SK-N-SH treated with all-trans-retinoic acid at 6 μM for 48 hours (cell line): Measurements from ENCODE around the gene TRAPPC3.

Experiments used
- ARNTL ChIP-seq: fragments of 450-650 bp; formaldehyde crosslinking; IDR thresholded peaks from 2 replicates; pipeline ENCODE4 v1.5.0; 2020; ENCODE audit warnings: low read depth, mild to moderate bottlenecking, moderate library complexity, borderline replicate concordance
- BACH2 ChIP-seq: fragments of 250-450 bp; sonication (Bioruptor Pico); IDR thresholded peaks from 2 replicates; pipeline ENCODE4 v1.9.0; 2021; ENCODE audit warnings: mild to moderate bottlenecking, borderline replicate concordance
- CREB5 ChIP-seq: fragments of 250-450 bp; sonication (Bioruptor Pico); IDR thresholded peaks from 2 replicates; pipeline ENCODE4 v1.5.1; 2020; ENCODE audit warnings: low read depth, mild to moderate bottlenecking, moderate library complexity
- ESRRG ChIP-seq: fragments of 250-450 bp; sonication (Bioruptor Pico); IDR thresholded peaks from 2 replicates; pipeline ENCODE4 v1.6.1; 2021; ENCODE audit warnings: mild to moderate bottlenecking
- RARB ChIP-seq: fragments of 250-450 bp; sonication (Bioruptor Pico); IDR thresholded peaks from 2 replicates; pipeline ENCODE4 v1.8.0; 2021; ENCODE audit warnings: mild to moderate bottlenecking, moderate library complexity
- TOX ChIP-seq: fragments of 250-450 bp; sonication (Bioruptor Pico); IDR thresholded peaks from 2 replicates; pipeline ENCODE4 v1.8.0; 2021; ENCODE audit warnings: mild to moderate bottlenecking, moderate library complexity, borderline replicate concordance
- ZFP3 ChIP-seq: fragments of 250-450 bp; sonication (Bioruptor Pico); IDR thresholded peaks from 2 replicates; pipeline ENCODE4 v1.5.0; 2020; ENCODE audit warnings: mild to moderate bottlenecking, moderate library complexity
- ZFP30 ChIP-seq: fragments of 450-650 bp; formaldehyde crosslinking; IDR thresholded peaks from 2 replicates; pipeline ENCODE4 v1.5.0; 2022; ENCODE audit warnings: mild to moderate bottlenecking, moderate library complexity
- ZNF565 ChIP-seq: fragments of 450-650 bp; formaldehyde crosslinking; conservative IDR thresholded peaks from 2 replicates; pipeline ENCODE4 v1.5.0; 2020; ENCODE audit warnings: low read depth, mild to moderate bottlenecking, moderate library complexity
- ZNF8 ChIP-seq: fragments of 450-650 bp; formaldehyde crosslinking; IDR thresholded peaks from 2 replicates; pipeline ENCODE4 v1.5.0; 2020; ENCODE audit warnings: mild to moderate bottlenecking, moderate library complexity
- TF ChIP-seq, protein P1 (sequence below): fragments of 250-450 bp; sonication (Bioruptor Pico); IDR thresholded peaks from 2 replicates; pipeline ENCODE4 v1.8.0; 2020; ENCODE audit warnings: mild to moderate bottlenecking, moderate library complexity, borderline replicate concordance
- TF ChIP-seq, protein P2 (sequence below): fragments of 250-450 bp; sonication (Bioruptor Pico); IDR thresholded peaks from 2 replicates; pipeline ENCODE4 v1.5.0; 2020; ENCODE audit warnings: mild to moderate bottlenecking, moderate library complexity
- TF ChIP-seq, protein P3 (sequence below): fragments of 250-450 bp; sonication (Bioruptor Pico); IDR thresholded peaks from 2 replicates; pipeline ENCODE4 v1.8.0; 2021; ENCODE audit warnings: low read depth, mild to moderate bottlenecking, moderate library complexity, borderline replicate concordance

GRCh38 chr1:36095760-36096405 is 53.4 kb downstream of the TRAPPC3 start:
- TF ChIP-seq TOX (no peak), ZFP30 (no peak), ESRRG (no peak), RARB (CRISPR knock-in tag) (no peak), CREB5 (no peak), BACH2 (no peak), ZNF565 (no peak), ZNF8 (no peak), ZFP3 (CRISPR knock-in tag) (no peak), ARNTL (CRISPR knock-in tag) (no peak)
- TF ChIP-seq, protein P1, sequence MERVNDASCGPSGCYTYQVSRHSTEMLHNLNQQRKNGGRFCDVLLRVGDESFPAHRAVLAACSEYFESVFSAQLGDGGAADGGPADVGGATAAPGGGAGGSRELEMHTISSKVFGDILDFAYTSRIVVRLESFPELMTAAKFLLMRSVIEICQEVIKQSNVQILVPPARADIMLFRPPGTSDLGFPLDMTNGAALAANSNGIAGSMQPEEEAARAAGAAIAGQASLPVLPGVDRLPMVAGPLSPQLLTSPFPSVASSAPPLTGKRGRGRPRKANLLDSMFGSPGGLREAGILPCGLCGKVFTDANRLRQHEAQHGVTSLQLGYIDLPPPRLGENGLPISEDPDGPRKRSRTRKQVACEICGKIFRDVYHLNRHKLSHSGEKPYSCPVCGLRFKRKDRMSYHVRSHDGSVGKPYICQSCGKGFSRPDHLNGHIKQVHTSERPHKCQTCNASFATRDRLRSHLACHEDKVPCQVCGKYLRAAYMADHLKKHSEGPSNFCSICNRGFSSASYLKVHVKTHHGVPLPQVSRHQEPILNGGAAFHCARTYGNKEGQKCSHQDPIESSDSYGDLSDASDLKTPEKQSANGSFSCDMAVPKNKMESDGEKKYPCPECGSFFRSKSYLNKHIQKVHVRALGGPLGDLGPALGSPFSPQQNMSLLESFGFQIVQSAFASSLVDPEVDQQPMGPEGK (CRISPR knock-in tag) = no peak
- TF ChIP-seq, protein P2, sequence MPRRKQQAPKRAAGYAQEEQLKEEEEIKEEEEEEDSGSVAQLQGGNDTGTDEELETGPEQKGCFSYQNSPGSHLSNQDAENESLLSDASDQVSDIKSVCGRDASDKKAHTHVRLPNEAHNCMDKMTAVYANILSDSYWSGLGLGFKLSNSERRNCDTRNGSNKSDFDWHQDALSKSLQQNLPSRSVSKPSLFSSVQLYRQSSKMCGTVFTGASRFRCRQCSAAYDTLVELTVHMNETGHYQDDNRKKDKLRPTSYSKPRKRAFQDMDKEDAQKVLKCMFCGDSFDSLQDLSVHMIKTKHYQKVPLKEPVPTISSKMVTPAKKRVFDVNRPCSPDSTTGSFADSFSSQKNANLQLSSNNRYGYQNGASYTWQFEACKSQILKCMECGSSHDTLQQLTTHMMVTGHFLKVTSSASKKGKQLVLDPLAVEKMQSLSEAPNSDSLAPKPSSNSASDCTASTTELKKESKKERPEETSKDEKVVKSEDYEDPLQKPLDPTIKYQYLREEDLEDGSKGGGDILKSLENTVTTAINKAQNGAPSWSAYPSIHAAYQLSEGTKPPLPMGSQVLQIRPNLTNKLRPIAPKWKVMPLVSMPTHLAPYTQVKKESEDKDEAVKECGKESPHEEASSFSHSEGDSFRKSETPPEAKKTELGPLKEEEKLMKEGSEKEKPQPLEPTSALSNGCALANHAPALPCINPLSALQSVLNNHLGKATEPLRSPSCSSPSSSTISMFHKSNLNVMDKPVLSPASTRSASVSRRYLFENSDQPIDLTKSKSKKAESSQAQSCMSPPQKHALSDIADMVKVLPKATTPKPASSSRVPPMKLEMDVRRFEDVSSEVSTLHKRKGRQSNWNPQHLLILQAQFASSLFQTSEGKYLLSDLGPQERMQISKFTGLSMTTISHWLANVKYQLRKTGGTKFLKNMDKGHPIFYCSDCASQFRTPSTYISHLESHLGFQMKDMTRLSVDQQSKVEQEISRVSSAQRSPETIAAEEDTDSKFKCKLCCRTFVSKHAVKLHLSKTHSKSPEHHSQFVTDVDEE (CRISPR knock-in tag) = no peak
- TF ChIP-seq, protein P3, sequence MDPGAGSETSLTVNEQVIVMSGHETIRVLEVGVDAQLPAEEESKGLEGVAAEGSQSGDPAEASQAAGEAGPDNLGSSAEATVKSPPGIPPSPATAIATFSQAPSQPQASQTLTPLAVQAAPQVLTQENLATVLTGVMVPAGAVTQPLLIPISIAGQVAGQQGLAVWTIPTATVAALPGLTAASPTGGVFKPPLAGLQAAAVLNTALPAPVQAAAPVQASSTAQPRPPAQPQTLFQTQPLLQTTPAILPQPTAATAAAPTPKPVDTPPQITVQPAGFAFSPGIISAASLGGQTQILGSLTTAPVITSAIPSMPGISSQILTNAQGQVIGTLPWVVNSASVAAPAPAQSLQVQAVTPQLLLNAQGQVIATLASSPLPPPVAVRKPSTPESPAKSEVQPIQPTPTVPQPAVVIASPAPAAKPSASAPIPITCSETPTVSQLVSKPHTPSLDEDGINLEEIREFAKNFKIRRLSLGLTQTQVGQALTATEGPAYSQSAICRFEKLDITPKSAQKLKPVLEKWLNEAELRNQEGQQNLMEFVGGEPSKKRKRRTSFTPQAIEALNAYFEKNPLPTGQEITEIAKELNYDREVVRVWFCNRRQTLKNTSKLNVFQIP = no peak
